HepG2 (cell line): ENCODE data around the gene DHRS4L2. TPM values are rescaled to one million over a fixed set of nuclear protein-coding genes. Genes with fewer than 3 reads are reported as not detected.

ENCODE experiments used
- BRF2 ChIP-seq: sonication (generic); formaldehyde crosslinking; IDR thresholded peaks from 2 replicates; pipeline ENCODE4 v1.8.1; 2022; ENCODE audit warnings: mild to moderate bottlenecking, missing genetic modification reagents
- CEBPB ChIP-seq: IDR thresholded peaks from 2 replicates; pipeline ENCODE4 v1.6.1; 2011; ENCODE audit warnings: low read depth, low read length, improper control_type of control experiment, borderline replicate concordance
- JARID2 ChIP-seq: sonication (generic); formaldehyde crosslinking; IDR thresholded peaks from 2 replicates; pipeline ENCODE4 v1.8.1; 2023; ENCODE audit warnings: missing genetic modification reagents, inconsistent platforms; ENCODE audit not compliant: insufficient replicate concordance
- MXD4 ChIP-seq: IDR thresholded peaks from 2 replicates; pipeline ENCODE4 v1.6.1; 2016; ENCODE audit warnings: mild to moderate bottlenecking, missing biosample characterization, missing genetic modification reagents
- NCOA5 ChIP-seq: sonication (generic); formaldehyde crosslinking; IDR thresholded peaks from 2 replicates; pipeline ENCODE4 v1.4.0; 2020; ENCODE audit warnings: missing genetic modification reagents
- RFX5 ChIP-seq: IDR thresholded peaks from 2 replicates; pipeline ENCODE4 v1.6.1; 2011; ENCODE audit warnings: low read depth, low read length, improper control_type of control experiment
- RXRB ChIP-seq: IDR thresholded peaks from 2 replicates; pipeline ENCODE4 v1.6.1; 2016; ENCODE audit warnings: borderline replicate concordance, missing genetic modification reagents, missing compliant biosample characterization
- SKI ChIP-seq: fragments of 450-650 bp; IDR thresholded peaks from one replicate; pipeline ENCODE4 v1.6.1; 2018; ENCODE audit warnings: mild to moderate bottlenecking; ENCODE audit not compliant: partially characterized antibody
- SP140L ChIP-seq: sonication (generic); formaldehyde crosslinking; IDR thresholded peaks from 2 replicates; pipeline ENCODE4 v1.4.0; 2020; ENCODE audit warnings: missing genetic modification reagents, borderline replicate concordance
- SP4 ChIP-seq: sonication (generic); formaldehyde crosslinking; IDR thresholded peaks from 2 replicates; pipeline ENCODE4 v1.8.1; 2023; ENCODE audit warnings: mild to moderate bottlenecking, missing genetic modification reagents
- ZNF12 ChIP-seq: sonication (generic); formaldehyde crosslinking; IDR thresholded peaks from 2 replicates; pipeline ENCODE4 v1.5.0; 2020; ENCODE audit warnings: missing genetic modification reagents
- ZNF280D ChIP-seq: sonication (generic); formaldehyde crosslinking; IDR thresholded peaks from 2 replicates; pipeline ENCODE4 v1.5.1; 2020; ENCODE audit warnings: mild to moderate bottlenecking, missing genetic modification reagents
- ZNF281 ChIP-seq: sonication (generic); formaldehyde crosslinking; IDR thresholded peaks from 2 replicates; pipeline ENCODE4 v1.4.0; 2020; ENCODE audit warnings: missing genetic modification reagents, borderline replicate concordance
- ZNF33A ChIP-seq: sonication (generic); formaldehyde crosslinking; IDR thresholded peaks from 2 replicates; pipeline ENCODE4 v1.5.1; 2020; ENCODE audit warnings: missing genetic modification reagents, mild to moderate bottlenecking, moderate library complexity, borderline replicate concordance
- ZNF432 ChIP-seq: sonication (generic); formaldehyde crosslinking; IDR thresholded peaks from 2 replicates; pipeline ENCODE4 v1.5.0; 2020; ENCODE audit warnings: missing genetic modification reagents, mild to moderate bottlenecking, borderline replicate concordance
- ZNF543 ChIP-seq: sonication (generic); formaldehyde crosslinking; IDR thresholded peaks from 2 replicates; pipeline ENCODE4 v1.4.0; 2020; ENCODE audit warnings: mild to moderate bottlenecking, missing genetic modification reagents
- ZNF564 ChIP-seq: sonication (generic); formaldehyde crosslinking; IDR thresholded peaks from 2 replicates; pipeline ENCODE4 v1.8.1; 2023; ENCODE audit warnings: mild to moderate bottlenecking, missing genetic modification reagents
- ZNF570 ChIP-seq: sonication (generic); formaldehyde crosslinking; IDR thresholded peaks from 2 replicates; pipeline ENCODE4 v1.4.0; 2020; ENCODE audit warnings: mild to moderate bottlenecking, missing genetic modification reagents, borderline replicate concordance
- polyA plus RNA-seq, 8 experiments: library from polyadenylated mRNA; depleted of rRNA in 3 of 8; stranded (reverse) in 7 of 8; unstranded in 1 of 8; fragments of >200 nt; fragmentation: Illumina TruSeq in 4 of 8; extraction: Trizol in 4 of 8; gene quantifications; 2 replicates each; pipeline versions ENCODE4 v1.2.1 to v1.2.3, GENCODE V29; 2011 to 2016; ENCODE audit warnings: low read depth in 4 of 8, missing spikeins in 1 of 8, mixed read lengths in 1 of 8; ENCODE audit not compliant: insufficient read depth in 1 of 8
- total RNA-seq, 5 experiments: library from RNA; depleted of rRNA; stranded (reverse); fragments of >200 nt; fragmentation: Illumina TruSeq; extraction: Trizol; gene quantifications; 2 replicates each; pipeline ENCODE4 v1.2.3, GENCODE V29; 2016; ENCODE audit warnings: low read depth in 1 of 5
- TF ChIP-seq, protein P1 (sequence below): sonication (generic); formaldehyde crosslinking; IDR thresholded peaks from 2 replicates; pipeline ENCODE4 v1.5.0; 2020; ENCODE audit warnings: mild to moderate bottlenecking, missing genetic modification reagents

The DHRS4L2 gene
- total and polyA plus RNA-seq, 2 of the 13 experiments (the other 11 are each of a cell fraction or from before 2014, with no cell fraction given): 24.7 to 38.2 TPM

DNA sequence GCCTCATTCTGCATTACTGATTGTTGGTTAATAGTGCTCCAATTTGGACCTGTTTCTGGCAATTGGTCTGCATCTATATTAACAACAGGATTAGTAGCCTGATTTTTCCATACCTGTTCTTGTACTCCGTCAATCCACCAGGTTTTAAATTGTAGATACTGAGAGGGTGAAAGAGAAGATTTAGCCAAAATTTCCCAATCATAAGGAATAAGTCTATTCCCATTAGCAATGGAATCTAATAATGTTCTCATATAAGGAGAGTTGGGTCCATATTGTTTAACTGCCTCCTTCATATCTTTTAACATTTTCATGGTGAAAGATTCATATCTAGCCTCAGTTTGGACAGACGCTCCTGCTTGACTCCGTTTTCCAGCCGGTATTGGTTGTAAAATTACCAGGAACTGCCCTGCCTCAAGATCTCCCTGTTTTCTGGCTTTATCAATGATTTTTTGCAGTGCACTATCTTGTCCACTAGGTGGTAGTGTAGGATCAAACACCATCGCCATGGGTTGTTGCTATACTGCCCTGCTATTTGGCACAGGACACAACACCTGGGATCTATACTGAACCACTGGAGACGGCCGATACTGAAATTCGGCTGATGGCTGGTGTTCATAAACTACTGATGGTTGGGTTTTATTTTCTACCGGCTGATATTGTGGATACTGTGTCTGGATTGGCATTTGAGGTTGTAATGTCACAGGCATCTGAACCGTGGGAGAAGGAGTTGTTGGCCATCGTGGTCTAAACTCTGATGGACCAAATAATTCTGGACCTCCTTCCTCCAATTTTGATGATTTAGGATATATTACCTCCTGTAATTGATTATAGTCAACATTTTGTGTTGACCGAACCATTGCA lies 25.2 kb downstream of the DHRS4L2 start (continued):
- TF ChIP-seq, protein P1, sequence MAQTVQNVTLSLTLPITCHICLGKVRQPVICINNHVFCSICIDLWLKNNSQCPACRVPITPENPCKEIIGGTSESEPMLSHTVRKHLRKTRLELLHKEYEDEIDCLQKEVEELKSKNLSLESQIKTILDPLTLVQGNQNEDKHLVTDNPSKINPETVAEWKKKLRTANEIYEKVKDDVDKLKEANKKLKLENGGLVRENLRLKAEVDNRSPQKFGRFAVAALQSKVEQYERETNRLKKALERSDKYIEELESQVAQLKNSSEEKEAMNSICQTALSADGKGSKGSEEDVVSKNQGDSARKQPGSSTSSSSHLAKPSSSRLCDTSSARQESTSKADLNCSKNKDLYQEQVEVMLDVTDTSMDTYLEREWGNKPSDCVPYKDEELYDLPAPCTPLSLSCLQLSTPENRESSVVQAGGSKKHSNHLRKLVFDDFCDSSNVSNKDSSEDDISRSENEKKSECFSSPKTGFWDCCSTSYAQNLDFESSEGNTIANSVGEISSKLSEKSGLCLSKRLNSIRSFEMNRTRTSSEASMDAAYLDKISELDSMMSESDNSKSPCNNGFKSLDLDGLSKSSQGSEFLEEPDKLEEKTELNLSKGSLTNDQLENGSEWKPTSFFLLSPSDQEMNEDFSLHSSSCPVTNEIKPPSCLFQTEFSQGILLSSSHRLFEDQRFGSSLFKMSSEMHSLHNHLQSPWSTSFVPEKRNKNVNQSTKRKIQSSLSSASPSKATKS (CRISPR knock-in tag): no peak
- TF ChIP-seq RFX5: peak; percentile 48; the same call in 1 of the 2 replicates
- no peak for TF ChIP-seq ZNF280D
- no peak for TF ChIP-seq ZNF432
- no peak for TF ChIP-seq SKI
- no peak for TF ChIP-seq ZNF564 (CRISPR knock-in tag)
- TF ChIP-seq ZNF33A: peak; percentile 58; the same call in 1 of the 2 replicates
- no peak for TF ChIP-seq CEBPB
- peak; percentile 74 for TF ChIP-seq RXRB (CRISPR knock-in tag)
- no peak for TF ChIP-seq NCOA5 (CRISPR knock-in tag)
- TF ChIP-seq MXD4 (CRISPR knock-in tag): peak; percentile 85
- TF ChIP-seq ZNF570 (CRISPR knock-in tag): no peak
- TF ChIP-seq BRF2: no peak
- TF ChIP-seq ZNF281 (CRISPR knock-in tag): no peak
- TF ChIP-seq SP140L (CRISPR knock-in tag): peak; percentile 95; the same call in 1 of the 2 replicates
- TF ChIP-seq SP4 (CRISPR knock-in tag): 0 out of 2 replicates have a peak, but pooled peaks have one; percentile 50
- TF ChIP-seq ZNF12 (CRISPR knock-in tag): no peak
- TF ChIP-seq ZNF543: 0 out of 2 replicates have a peak, but pooled peaks have one; percentile 42
- TF ChIP-seq JARID2: no peak
